NCI-H2081 treated with DMSO at 0.1 percent for 48 hours (cell line): ENCODE data around the gene PAPOLB.

Experiments
- DNase-seq: peaks from one replicate; lab custom pipeline; 2025; lab: John Stamatoyannopoulos, UW

PAPOLB gene

GRCh38 chr7:4878336-4879335, 16.8 kb upstream of the PAPOLB start:
- no peak for DNase-seq

- DNase-seq: no peak
Measured at GRCh38 chr7:4876586-4876985, 14.8 kb upstream of the PAPOLB start.

GRCh38 chr7:4875391-4875790, 13.6 kb upstream of the PAPOLB start:
- no peak for DNase-seq

- DNase-seq: no peak
Measured at GRCh38 chr7:4873071-4873944, 11.5 kb upstream of the PAPOLB start.

- no peak for DNase-seq
Measured at GRCh38 chr7:4871930-4872675, 10.3 kb upstream of the PAPOLB start.

- no peak for DNase-seq
Measured at GRCh38 chr7:4871056-4871680, 9.3 kb upstream of the PAPOLB start.

GRCh38 chr7:4868493-4868892, 6.7 kb upstream of the PAPOLB start:
- no peak for DNase-seq

GRCh38 chr7:4866528-4867496, 5.0 kb upstream of the PAPOLB start:
- no peak for DNase-seq

- no peak for DNase-seq
Measured at GRCh38 chr7:4862156-4862555, 326 bp upstream of the PAPOLB start.

- DNase-seq: no peak
Measured at GRCh38 chr7:4861227-4861626, 603 bp downstream of the PAPOLB start.

- no peak for DNase-seq
Measured at GRCh38 chr7:4857189-4857588, 4.6 kb downstream of the PAPOLB start.

GRCh38 chr7:4856336-4857057, 5.3 kb downstream of the PAPOLB start:
- DNase-seq: no peak

- no peak for DNase-seq
Measured at GRCh38 chr7:4854916-4855315, 6.9 kb downstream of the PAPOLB start.

GRCh38 chr7:4851459-4852422, 10.1 kb downstream of the PAPOLB start:
- DNase-seq: no peak

GRCh38 chr7:4850262-4850795, 11.5 kb downstream of the PAPOLB start:
- no peak for DNase-seq

GRCh38 chr7:4849390-4849789, 12.4 kb downstream of the PAPOLB start:
- DNase-seq: no peak

- no peak for DNase-seq
Measured at GRCh38 chr7:4845740-4846142, 16.1 kb downstream of the PAPOLB start.
